Mucosa of rectum (tissue), 2 donors: ENCODE results near the gene TTLL10.
A peak's percentile ranks its signal among the peaks of the same experiment; 100 is the strongest.
"Not testable (repeated sequence)": the region's sequence is repeated elsewhere in the genome, so short reads cannot be mapped to it uniquely, and the experiment has no call there.

Source experiments
- H3K27ac ChIP-seq, 2 donors: one replicate each; pipeline ENCODE4 v1.7.0; 2013; ENCODE audit warnings: inconsistent platforms in 2 of 2, low read depth in 2 of 2, low read length in 2 of 2
- H3K27me3 ChIP-seq, 2 donors: one replicate each; pipeline ENCODE4 v1.7.0; 2013; ENCODE audit warnings: low read length in 2 of 2; ENCODE audit not compliant: control insufficient read depth in 2 of 2, insufficient read depth in 2 of 2
- H3K36me3 ChIP-seq, 2 donors: one replicate each; pipeline ENCODE4 v1.7.0; 2013; ENCODE audit warnings: low read length in 2 of 2; ENCODE audit not compliant: control insufficient read depth in 2 of 2, insufficient read depth in 2 of 2
- H3K4me1 ChIP-seq, 2 donors: one replicate each; pipeline ENCODE4 v1.7.0; 2013; ENCODE audit warnings: low read length in 2 of 2, mild to moderate bottlenecking in 1 of 2; ENCODE audit not compliant: control insufficient read depth in 2 of 2, insufficient read depth in 2 of 2
- H3K4me3 ChIP-seq, 2 donors: one replicate each; pipeline ENCODE4 v1.7.0; 2013; ENCODE audit warnings: low read length in 2 of 2
- H3K9ac ChIP-seq, 2 donors: one replicate each; pipeline ENCODE4 v1.7.0; 2013; ENCODE audit warnings: low read length in 2 of 2, low read depth in 1 of 2, mild to moderate bottlenecking in 1 of 2
- H3K9me3 ChIP-seq, 2 donors: one replicate each; pipeline ENCODE4 v1.7.0; 2013; ENCODE audit warnings: low read length in 2 of 2; ENCODE audit not compliant: control insufficient read depth in 2 of 2
- donor health status: healthy.
- donor health status: Normal muscosa, but diverticular disease.

Gene TTLL10

DNA sequence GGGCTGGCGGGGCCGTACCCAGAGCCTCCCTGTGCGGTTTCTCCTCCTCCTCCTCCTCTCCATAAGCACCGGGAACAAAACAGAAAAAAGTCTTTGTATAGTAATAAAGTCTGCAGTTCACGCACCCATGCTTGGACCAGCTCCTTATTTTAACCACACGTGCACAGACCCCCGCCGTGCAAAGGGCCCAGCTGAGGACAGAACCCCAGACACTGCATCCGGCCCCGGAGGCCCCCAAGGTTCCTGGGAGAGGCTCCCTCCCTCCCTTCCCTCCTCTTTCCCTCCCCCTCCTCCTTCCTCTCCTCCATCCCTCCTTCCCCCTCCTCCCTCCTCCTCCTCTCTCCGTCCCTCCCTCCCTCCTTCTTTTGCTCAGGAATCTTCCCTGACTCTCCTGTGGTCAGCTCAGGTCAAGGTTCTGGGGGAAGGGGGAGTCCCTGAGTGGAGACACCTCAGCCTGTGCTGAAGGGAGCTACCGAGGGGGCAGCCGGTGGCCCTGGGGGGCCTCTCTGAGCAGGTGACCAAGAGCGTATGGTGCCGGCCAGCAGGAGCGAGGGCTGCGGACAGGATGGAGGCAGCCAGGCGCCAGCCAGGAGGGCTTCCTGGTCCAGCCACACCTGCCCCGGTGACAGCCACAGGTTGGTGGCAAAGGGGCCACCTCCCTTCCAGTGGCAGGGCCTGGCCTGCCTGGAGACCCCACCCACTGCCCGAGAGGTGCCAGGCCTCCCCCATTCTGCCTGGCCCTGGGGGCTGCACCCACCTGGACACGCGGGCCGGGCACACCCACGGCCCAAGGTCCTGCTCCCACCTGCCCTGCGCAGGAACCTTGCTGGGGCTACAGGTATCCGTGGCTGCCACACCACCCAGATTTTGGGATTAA is 3.2 kb upstream of the TTLL10 start:
- H3K4me3 ChIP-seq, result no peak overlapping the region
- H3K36me3 ChIP-seq, result no peaks in the 10 kb centered on the region
- peaks cover 10 to 28% of the 10 kb centered on the region in 2 donors for H3K4me1 ChIP-seq
- no peak overlapping the region for H3K9ac ChIP-seq
- no peaks in the 10 kb centered on the region for H3K9me3 ChIP-seq
- peaks cover 2 to 7% of the 10 kb centered on the region in 2 donors for H3K27me3 ChIP-seq
- H3K27ac ChIP-seq, result peak overlapping the region in 1 of 2 donors; percentile 51

DNA sequence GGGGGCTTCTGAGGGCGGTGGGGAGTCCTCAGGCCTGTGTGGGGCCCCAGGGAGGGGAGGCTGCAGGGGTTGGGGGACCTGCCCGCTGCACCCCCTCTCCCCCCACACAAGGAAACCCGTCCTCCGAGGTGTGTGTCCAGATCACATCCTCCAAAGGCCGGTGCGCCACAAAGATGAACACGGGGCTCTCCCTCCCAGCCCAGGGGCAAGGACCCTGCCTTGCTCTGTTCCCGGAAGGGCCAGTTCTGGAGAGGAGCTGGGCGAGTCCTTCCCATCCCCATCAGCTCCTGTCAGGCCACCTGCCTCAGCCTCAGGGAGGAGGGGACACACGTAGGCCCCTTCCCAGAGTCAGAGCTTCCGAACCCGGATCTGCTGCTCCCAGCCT is 2.5 kb upstream of the TTLL10 start:
- no peaks in the 10 kb centered on the region for H3K36me3 ChIP-seq

DNA sequence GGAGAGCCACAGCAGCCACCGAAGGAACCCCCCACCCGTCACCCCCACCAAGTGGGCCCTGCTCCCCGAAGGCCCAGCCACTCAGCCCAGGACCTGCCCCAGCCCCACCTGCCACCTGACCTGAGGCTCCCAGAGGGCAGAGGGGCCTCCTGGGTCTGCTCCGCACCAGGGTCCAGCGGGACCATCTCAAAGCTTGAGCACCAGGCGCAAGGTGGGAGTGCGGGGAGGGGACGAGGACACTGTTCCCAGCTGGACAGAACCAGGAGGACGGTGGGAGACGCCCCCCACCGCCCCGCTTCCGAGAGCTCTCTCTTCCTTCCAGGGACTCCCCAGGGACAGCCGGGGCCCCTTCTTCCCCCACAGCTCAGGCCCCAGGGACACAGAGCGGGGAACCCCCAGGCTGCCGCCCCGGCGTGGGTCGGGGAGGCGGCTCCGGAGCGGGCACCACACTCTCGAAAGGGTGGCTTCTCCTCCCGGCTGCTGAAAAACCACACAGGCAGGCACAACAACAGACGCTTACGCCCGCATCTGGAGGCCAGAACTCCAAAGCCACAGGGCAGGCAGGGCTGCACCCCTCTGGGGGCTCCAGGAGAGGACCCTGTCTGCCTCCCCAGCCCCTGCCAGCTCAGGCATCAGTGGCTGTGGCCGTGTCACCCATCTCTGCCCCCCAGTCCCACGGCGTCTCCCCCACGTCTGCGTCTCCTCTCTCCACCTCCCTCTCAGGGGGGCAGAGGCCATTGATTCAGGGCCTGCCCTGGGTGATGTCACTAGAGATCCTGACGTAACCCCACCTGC is 1.9 kb upstream of the TTLL10 start:
- Histone ChIP-seq H3K27me3 (peaks cover 0 to 13% of the 10 kb centered on the region in 2 donors), H3K4me3 (no peak overlapping the region), H3K9me3 (no peaks in the 10 kb centered on the region), H3K9ac (no peak overlapping the region), H3K36me3 (no peaks in the 10 kb centered on the region), H3K4me1 (peaks cover 5 to 20% of the 10 kb centered on the region in 2 donors), H3K27ac (no peak overlapping the region)

More for the DNA sequence above, 2.5 kb upstream of the TTLL10 start:
- Histone ChIP-seq H3K9me3 (no peaks in the 10 kb centered on the region), H3K4me3 (no peak overlapping the region), H3K9ac (no peak overlapping the region), H3K4me1 (peaks cover 7 to 21% of the 10 kb centered on the region in 2 donors), H3K27me3 (peaks cover 0 to 7% of the 10 kb centered on the region in 2 donors), H3K27ac (peak overlapping the region in 1 of 2 donors; percentile 51)

DNA sequence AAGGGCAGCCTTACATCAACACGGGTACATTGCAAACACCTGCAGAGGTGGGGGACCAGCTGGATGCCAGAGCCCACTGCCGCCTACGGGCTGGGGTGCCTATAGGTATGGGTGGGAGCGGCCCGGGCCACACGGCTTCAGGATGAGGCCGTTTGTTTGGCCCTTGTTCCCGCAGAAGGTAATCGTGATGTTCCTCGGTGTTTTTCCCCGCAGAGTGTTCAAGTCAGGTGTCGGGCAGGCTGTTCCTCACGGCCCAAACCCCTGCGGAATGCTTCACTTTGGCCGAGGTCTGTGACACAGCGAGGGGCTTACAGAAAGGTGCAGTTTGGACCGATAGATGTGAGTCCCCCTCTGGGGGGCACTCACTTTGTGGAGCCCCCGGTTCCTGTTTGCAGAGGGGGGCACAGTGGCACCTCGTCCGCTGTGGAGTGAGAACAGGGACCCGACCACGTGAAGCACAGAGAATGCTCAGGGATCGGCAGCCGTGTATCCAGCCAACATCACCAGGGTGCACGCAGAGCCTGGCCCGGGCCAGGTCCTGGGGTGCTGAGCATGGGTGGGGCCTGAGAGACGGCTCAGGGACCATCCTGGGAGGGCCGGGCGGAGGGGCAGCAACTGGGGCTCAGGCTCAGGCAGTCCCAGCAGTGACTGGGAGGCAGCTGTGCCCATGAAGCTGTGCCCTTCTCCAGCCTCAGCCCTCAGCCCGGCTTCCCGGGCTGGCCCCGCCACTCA is 453 bp upstream of the TTLL10 start:
- no peak overlapping the region for H3K27ac ChIP-seq
- no peak overlapping the region for H3K4me3 ChIP-seq
- no peaks in the 10 kb centered on the region for H3K36me3 ChIP-seq
- no peak overlapping the region for H3K9ac ChIP-seq
- H3K9me3 ChIP-seq, result no peaks in the 10 kb centered on the region
- H3K27me3 ChIP-seq, result peaks cover 0 to 21% of the 10 kb centered on the region in 2 donors
- H3K4me1 ChIP-seq, result peaks cover 0 to 15% of the 10 kb centered on the region in 2 donors

DNA sequence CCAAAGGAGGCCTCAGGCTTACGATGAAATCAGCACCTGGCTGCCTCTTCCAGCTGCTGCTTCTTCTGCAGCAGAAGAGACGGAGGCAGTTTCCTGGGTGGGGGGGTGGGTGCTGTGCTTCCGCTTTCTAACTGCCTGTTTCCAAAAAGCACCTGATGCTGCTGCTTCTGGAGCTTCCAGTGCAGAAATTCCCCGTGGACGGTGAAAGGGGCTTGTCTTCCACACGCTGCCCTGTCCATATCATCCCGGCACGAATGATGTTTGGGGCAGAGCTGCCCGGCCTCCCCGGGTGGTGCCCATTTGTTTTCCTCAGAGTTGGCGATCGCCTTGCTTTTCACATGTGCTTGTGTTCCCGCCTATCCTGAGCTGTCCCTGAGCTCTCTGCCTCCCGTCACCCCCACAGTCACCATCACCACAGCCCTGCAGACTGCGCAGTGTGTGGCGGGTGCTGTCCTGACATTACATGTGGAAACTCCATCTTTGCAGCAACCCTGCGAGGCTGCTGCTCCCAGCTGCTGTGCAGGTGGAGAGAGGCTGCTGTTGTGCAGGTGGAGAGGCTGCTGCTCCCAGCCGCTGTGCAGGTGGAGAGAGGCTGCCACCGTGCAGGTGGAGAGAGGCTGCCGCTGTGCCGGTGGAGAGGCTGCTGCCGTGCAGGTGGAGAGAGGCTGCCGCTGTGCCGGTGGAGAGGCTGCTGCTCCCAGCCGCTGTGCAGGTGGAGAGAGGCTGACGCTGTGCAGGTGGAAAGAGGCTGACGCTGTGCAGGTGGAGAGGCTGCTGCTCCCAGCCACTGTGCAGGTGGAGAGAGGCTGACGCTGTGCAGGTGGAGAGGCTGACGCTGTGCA is 1.8 kb downstream of the TTLL10 start:
- H3K4me1 ChIP-seq, result no peaks in the 10 kb centered on the region
- no peak overlapping the region for H3K27ac ChIP-seq
- peaks cover 0 to 21% of the 10 kb centered on the region in 2 donors for H3K27me3 ChIP-seq
- no peaks in the 10 kb centered on the region for H3K9me3 ChIP-seq
- no peak overlapping the region for H3K9ac ChIP-seq
- H3K4me3 ChIP-seq, result no peak overlapping the region
- no peaks in the 10 kb centered on the region for H3K36me3 ChIP-seq

DNA sequence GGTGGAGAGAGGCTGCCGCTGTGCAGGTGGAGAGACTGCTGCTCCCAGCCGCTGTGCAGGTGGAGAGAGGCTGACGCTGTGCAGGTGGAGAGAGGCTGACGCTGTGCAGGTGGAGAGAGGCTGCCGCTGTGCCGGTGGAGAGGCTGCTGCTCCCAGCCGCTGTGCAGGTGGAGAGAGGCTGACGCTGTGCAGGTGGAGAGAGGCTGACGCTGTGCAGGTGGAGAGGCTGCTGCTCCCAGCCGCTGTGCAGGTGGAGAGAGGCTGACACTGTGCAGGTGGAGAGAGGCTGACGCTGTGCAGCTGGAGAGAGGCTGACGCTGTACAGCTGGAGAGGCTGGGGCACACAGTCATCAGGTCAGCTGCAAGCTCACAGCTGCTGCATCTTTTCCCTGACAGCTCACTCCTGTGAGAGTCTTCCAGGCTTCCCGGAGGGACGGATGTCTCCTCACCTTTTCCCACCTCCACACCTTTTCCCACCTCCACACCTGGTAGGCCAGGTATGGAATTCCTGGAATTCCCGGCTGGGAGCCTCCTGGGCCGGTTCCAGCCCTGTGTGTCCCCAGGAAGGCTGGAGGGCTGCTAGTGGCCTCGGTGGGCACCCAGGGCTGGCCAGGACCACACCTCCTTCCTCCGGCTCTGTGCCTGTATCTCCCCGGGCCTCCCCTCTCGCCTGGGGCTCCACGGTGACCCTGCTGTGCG is 2.5 kb downstream of the TTLL10 start:
- not testable (repeated sequence) for H3K9ac ChIP-seq, H3K4me3 ChIP-seq, H3K4me1 ChIP-seq, H3K27ac ChIP-seq, H3K36me3 ChIP-seq, H3K9me3 ChIP-seq
- peaks cover 0 to 21% of the 10 kb centered on the region in 2 donors for H3K27me3 ChIP-seq

DNA sequence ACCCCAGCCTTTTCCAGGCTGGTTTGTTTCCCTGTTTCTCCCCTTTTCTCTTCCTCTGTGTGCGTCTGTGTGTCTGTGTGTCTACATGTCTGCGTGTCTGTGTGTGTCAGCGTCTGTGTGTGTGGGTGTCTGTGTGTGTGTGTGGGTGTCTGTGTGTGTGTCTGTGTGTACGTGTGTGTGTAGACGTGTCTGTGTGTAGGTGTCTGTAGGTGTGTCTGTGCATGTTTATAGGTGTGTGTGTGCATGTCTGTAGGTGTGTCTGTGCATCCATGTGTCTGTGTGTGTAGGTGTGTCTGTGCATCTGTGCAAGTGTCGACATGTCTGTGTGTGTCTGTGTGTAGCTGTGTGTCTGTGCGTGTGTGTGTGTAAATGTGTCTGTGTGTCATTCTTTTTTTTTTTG is 3.3 kb downstream of the TTLL10 start:
- Histone ChIP-seq H3K36me3 (no peaks in the 10 kb centered on the region), H3K9ac (no peak overlapping the region), H3K4me1 (no peaks in the 10 kb centered on the region), H3K9me3 (no peaks in the 10 kb centered on the region), H3K27me3 (peaks cover 0 to 21% of the 10 kb centered on the region in 2 donors), H3K4me3 (no peak overlapping the region), H3K27ac (no peak overlapping the region)

DNA sequence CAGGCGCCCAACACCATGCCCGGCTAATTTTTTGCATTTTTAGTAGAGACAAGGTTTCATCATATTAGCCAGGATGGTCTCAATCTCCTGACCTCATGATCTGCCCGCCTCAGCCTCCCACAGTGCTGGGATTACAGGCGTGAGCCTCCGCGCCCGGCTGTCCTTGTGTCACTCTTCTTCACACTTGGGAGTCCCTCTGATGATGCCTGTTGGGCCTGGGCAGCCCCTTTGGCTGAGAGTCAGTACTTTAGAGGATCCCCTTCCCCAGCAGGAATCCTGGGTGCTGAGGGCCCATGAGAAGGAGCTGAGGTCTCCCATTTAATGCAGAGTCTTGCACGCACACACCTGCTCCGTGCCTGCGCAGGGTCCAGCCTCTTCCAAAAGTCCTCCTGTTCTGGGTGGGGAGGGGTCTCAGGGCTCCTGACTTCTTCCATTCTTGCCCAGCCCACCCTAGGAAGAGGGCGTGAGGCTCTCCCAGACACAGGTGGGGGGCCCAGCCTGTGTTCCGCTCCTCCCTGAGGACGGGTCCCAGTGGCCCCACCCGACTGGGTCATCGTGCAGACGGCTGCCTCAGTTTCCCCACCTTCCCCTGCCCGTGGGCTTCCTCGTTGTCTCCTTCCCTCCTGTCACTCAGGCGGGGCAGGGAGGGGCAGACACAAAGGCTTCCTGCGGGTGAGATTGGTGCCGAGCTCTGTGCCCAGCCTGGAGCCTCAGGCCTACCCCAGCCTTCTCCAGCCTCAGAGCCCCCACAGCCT is 3.9 kb downstream of the TTLL10 start:
- peaks cover 0 to 21% of the 10 kb centered on the region in 2 donors for H3K27me3 ChIP-seq
- no peak overlapping the region for H3K27ac ChIP-seq
- no peaks in the 10 kb centered on the region for H3K9me3 ChIP-seq

More for the DNA sequence above, 3.9 kb downstream of the TTLL10 start:
- Histone ChIP-seq H3K9ac (no peak overlapping the region), H3K4me3 (no peak overlapping the region), H3K4me1 (no peaks in the 10 kb centered on the region), H3K36me3 (no peaks in the 10 kb centered on the region)
